HG02852 (cell line): Measurements from ENCODE around the gene TBX21.
A peak's percentile ranks its signal among the peaks of the same experiment; 100 is the strongest.
"Not testable (repeated sequence)": the region's sequence is repeated elsewhere in the genome, so short reads cannot be mapped to it uniquely, and the experiment has no call there.

ENCODE experiments used
- ATAC-seq: cut with Tn5 transposase; IDR thresholded peaks from one replicate; pipeline ENCODE4 v1.9.1; 2021; ENCODE audit warnings: mild to moderate bottlenecking, moderate library complexity; ENCODE audit not compliant: unreplicated experiment

TBX21 gene

GRCh38 chr17:47729476-47729875 is 3.6 kb upstream of the TBX21 start:
- no peak for ATAC-seq

GRCh38 chr17:47730681-47731080 is 2.4 kb upstream of the TBX21 start:
- no peak for ATAC-seq

GRCh38 chr17:47731396-47731795 is 1.6 kb upstream of the TBX21 start:
- no peak for ATAC-seq

GRCh38 chr17:47732399-47733046 is 513 bp upstream of the TBX21 start:
- no peak for ATAC-seq

- ATAC-seq: peak; percentile 3
Measured at GRCh38 chr17:47733674-47734410, 806 bp downstream of the TBX21 start.

- no peak for ATAC-seq
Measured at GRCh38 chr17:47735139-47735464, 2.1 kb downstream of the TBX21 start.

GRCh38 chr17:47735536-47736011 is 2.5 kb downstream of the TBX21 start:
- ATAC-seq: peak; percentile 50

- ATAC-seq: no peak
Measured at GRCh38 chr17:47736501-47737495, 3.8 kb downstream of the TBX21 start.

- ATAC-seq: no peak
Measured at GRCh38 chr17:47738178-47738577, 5.1 kb downstream of the TBX21 start.

GRCh38 chr17:47739150-47739549 is 6.1 kb downstream of the TBX21 start:
- no peak for ATAC-seq

GRCh38 chr17:47739945-47740344 is 6.9 kb downstream of the TBX21 start:
- ATAC-seq: not testable (repeated sequence)

- no peak for ATAC-seq
Measured at GRCh38 chr17:47741109-47741792, 8.2 kb downstream of the TBX21 start.

- ATAC-seq: no peak
Measured at GRCh38 chr17:47741793-47742145, 8.7 kb downstream of the TBX21 start.

- no peak for ATAC-seq
Measured at GRCh38 chr17:47742319-47743181, 9.5 kb downstream of the TBX21 start.

- ATAC-seq: no peak
Measured at GRCh38 chr17:47744168-47745036, 11.4 kb downstream of the TBX21 start.

- no peak for ATAC-seq
Measured at GRCh38 chr17:47745037-47745380, 12.0 kb downstream of the TBX21 start.

- no peak for ATAC-seq
Measured at GRCh38 chr17:47751471-47751870, 18.4 kb downstream of the TBX21 start.

GRCh38 chr17:47757386-47757785 is 24.4 kb downstream of the TBX21 start:
- no peak for ATAC-seq
